ENCODE results near the gene HHIP.
"Not testable (repeated sequence)": the region's sequence is repeated elsewhere in the genome, so short reads cannot be mapped to it uniquely, and the experiment has no call there.

Gene HHIP

GRCh38 chr4:144754562-144755410, 108.8 kb downstream of the HHIP start:
- no peak for DNase-seq (ENCODE audit: low read depth in 2 of 2)

DNA sequence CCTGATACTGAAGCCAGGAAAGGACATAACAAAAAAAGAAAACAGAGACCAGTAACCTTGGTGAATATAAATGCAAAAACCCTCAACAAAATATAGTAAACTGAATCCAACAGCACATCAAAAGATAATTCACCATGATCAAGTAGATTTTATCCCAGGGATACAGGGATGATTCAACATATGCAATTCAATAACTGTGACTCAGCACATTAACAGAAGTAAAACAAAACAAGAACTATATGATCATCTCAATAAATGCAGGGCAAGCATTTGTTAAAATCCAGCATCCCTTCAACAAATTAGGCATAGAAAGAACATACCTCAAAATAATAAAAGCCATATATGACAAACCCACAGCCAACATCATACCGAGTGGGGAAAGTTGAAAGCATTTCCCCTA, 112.0 kb downstream of the HHIP start:
- no peak for DNase-seq (ENCODE audit: low read depth in 2 of 2)

DNA sequence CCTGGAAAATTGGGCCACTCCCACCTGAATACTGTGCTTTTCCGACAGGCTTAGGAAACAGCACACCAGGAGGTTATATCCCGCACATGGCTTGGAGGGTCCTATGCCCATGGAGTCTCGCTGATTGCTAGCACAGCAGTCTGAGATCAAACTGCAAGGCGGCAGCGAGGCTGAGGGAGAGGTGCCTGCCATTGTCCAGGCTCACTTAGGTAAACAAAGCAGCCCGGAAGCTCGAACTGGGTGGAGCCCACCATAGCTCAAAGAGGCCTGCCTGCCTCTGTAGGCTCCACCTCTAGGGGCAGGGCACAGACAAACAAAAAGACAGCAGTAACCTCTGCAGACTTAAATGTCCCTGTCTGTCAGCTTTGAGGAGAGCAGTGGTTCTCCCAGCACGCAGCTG, 122.9 kb downstream of the HHIP start:
- DNase-seq (ENCODE audit: low read depth in 2 of 2): not testable (repeated sequence)

GRCh38 chr4:144778364-144778763, 132.4 kb downstream of the HHIP start:
- no peak for DNase-seq (ENCODE audit: low read depth in 2 of 2)

DNA sequence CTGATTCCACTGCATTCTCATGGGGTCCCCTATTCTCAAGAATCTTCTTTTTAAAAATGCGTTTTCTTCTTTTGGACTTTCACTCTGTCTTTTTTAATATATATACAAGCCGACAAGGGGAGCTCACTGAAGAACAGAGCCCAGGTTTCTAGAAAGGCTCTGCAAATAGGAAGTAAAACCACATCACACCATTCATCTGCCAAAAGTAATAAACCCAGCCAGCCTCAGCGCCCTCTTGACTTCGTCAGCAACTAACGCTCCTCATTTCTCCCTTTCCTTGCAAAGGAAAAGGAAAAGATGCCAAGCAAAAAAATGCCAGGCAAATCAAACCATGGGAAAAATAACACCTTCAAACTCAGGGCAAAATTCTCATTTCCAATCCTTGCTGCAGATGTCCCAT, 136.4 kb downstream of the HHIP start:
- DNase-seq (ENCODE audit: low read depth in 2 of 2): no peak

- no peak for DNase-seq (ENCODE audit: low read depth in 2 of 2)
Observed at GRCh38 chr4:144785961-144786360, 140.0 kb downstream of the HHIP start.

DNA sequence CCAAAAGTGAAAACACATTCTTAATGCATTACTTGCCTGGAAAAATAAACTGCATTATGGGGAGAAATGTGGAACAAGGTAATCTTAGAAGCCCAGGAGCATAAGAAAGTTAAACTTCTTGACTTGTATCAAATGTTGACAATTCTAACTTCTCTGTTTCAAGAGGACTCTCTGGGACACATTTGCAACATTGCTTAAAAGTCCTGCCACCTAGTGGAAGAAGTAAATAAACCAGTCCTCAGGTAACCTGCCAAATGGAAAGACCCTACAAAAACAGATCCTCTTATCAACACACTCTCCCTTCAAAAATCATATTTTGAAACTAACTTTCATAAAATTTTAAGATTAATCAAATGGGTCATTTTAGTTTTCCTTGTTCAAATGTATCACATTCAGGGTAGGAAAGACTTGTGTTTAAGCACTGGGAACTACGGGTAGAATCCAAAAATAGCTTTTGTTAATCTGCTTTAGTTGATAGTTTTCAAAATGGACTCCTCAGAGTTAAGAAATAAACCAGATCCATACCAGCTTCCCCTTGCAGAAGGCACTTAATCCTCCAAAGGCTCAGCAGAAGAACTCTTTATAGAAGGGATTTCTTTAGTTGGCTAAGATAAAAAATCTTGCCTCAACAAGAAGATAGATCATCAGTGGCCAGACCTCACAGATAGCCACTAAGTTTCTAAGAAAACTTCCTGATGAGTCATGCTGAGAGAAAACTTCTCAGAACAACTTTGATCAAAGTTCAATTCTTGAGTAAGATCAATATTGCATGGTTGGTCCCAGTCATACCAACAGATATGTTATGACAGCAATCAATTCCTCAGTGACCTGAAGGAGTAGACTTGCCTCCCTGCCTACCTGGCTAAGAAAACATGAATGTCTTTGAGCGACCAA, 141.7 kb downstream of the HHIP start:
- DNase-seq (ENCODE audit: low read depth in 2 of 2): no peak

GRCh38 chr4:144788469-144788868, 142.5 kb downstream of the HHIP start:
- DNase-seq (ENCODE audit: low read depth in 2 of 2): no peak

DNA sequence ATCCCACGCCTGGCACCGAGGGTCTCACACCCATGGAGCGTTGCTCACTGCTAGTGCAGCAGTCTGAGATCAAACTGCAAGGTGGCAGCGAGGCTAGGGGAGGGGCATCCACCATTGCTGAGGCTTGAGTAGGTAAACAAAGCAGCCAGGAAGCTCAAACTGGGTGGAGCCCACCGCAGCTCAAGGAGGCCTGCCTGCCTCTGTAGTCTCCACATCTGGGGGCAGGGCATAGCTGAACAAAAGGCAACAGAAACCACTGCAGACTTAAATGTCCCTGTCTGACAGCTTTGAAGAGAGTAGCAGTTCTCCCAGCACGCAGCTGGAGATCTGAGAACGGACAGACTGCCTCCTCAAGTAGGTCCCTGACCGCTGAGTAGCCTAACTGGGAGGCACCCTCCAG, 146.0 kb downstream of the HHIP start:
- not testable (repeated sequence) for DNase-seq (ENCODE audit: low read depth in 2 of 2)

Data from stimulated activated CD8-positive, alpha-beta memory T cell treated with anti-CD3 and anti-CD28 coated beads, Interleukin-2, amount 100 ng/mL, for 1 hour (primary cell).